Measurements from ENCODE around the gene MRPL20. TPM values are rescaled to one million over a fixed set of nuclear protein-coding genes. Genes with fewer than 3 reads are reported as not detected.

The MRPL20 gene
- total and polyA plus RNA-seq, 2 donors (not counting 3 experiments of a cell fraction or from before 2014, with no cell fraction given): 134 to 152 TPM

- no peak for FAIRE-seq
Measured at GRCh38 chr1:1394116-1394515, 13.0 kb downstream of the MRPL20 start.

GRCh38 chr1:1393428-1393827 is 13.7 kb downstream of the MRPL20 start:
- TF ChIP-seq MYC (IDR thresholded peaks at IDR 0.05; ENCODE audit: low read depth, low read length) (no peak), POLR2AphosphoS5 (IDR thresholded peaks at IDR 0.05; ENCODE audit: insufficient read depth, low read depth, low read length) (no peak), EZH2 (IDR thresholded peaks at IDR 0.05; ENCODE audit: borderline replicate concordance, low read depth, low read length, severe bottlenecking) (no peak), CTCF (IDR thresholded peaks at IDR 0.05; ENCODE audit: extremely low read depth in 1 of 2, insufficient read depth in 1 of 2, low read depth in 1 of 2, low read length in 2 of 2) (no peak), JUN (IDR thresholded peaks at IDR 0.05; ENCODE audit: borderline replicate concordance, insufficient read depth, insufficient read length, low read depth) (no peak), FOS (IDR thresholded peaks at IDR 0.05; ENCODE audit: borderline replicate concordance, insufficient read depth, low read length) (no peak), GATA2 (IDR thresholded peaks at IDR 0.05; ENCODE audit: insufficient read depth, insufficient read length, low read depth, low read length) (no peak), POLR2A (IDR thresholded peaks at IDR 0.05; ENCODE audit: low read depth, low read length) (no peak), MAX (IDR thresholded peaks at IDR 0.05; ENCODE audit: insufficient read depth, insufficient read length) (no peak)
- Histone ChIP-seq H3K9me1 (replicated peaks; ENCODE audit: control insufficient read depth, extremely low read depth, insufficient read depth, low read length) (no peaks in the 10 kb centered on the region), H3K4me2 (ENCODE audit: insufficient read depth, low read length) (no peak overlapping the region), H2AFZ (ENCODE audit: low read depth, low read length) (no peak overlapping the region), H4K20me1 (replicated peaks; ENCODE audit: control insufficient read depth, extremely low read depth, insufficient read depth, low read length) (no peaks in the 10 kb centered on the region), H3K9me3 (replicated peaks; ENCODE audit: control insufficient read depth, insufficient read depth, low read length) (no peaks in the 10 kb centered on the region), H3K36me3 (ENCODE audit: control insufficient read depth in 2 of 2, extremely low read depth in 1 of 2, insufficient read depth in 2 of 2, low read length in 2 of 2) (peaks cover 30 to 49% of the 10 kb centered on the region in 2 experiments), H3K27me3 (ENCODE audit: control insufficient read depth in 2 of 2, insufficient read depth in 2 of 2, low read length in 2 of 2) (no peaks in the 10 kb centered on the region), H3K9ac (replicated peaks; ENCODE audit: extremely low read depth, insufficient read depth, low read length) (no peak overlapping the region), H3K4me3 (replicated peaks in 1 of 3; ENCODE audit: insufficient read depth in 1 of 3, low read depth in 1 of 3, low read length in 3 of 3) (no peak overlapping the region), H3K79me2 (ENCODE audit: control insufficient read depth, insufficient read depth, low read length) (peaks cover 38% of the 10 kb centered on the region), H3K27ac (ENCODE audit: insufficient read depth, low read depth, low read length) (no peak overlapping the region), H3K4me1 (ENCODE audit: control insufficient read depth, extremely low read depth, insufficient read depth, low read length) (peaks cover 13% of the 10 kb centered on the region)
- CTCF ChIA-PET: no interaction called here
- FAIRE-seq (no peak), DNase-seq (ENCODE audit: low read depth, low spot score) (no peak)
- POLR2A ChIA-PET: no interaction called here
- no TSS peak for BruUV-seq (replicated peaks)
- dilution Hi-C loops (cut with MboI; ENCODE audit: extremely low pct_ligation_motif_present, low sequenced_read_pairs): no loop called here
- intact Hi-C loops (cut with micrococcal nuclease): no loop called here

More at GRCh38 chr1:1394116-1394515, 13.0 kb downstream of the MRPL20 start:
- Histone ChIP-seq H3K36me3 (ENCODE audit: control insufficient read depth in 2 of 2, extremely low read depth in 1 of 2, insufficient read depth in 2 of 2, low read length in 2 of 2) (peaks cover 30 to 49% of the 10 kb centered on the region in 2 experiments), H3K9me3 (replicated peaks; ENCODE audit: control insufficient read depth, insufficient read depth, low read length) (no peaks in the 10 kb centered on the region), H4K20me1 (replicated peaks; ENCODE audit: control insufficient read depth, extremely low read depth, insufficient read depth, low read length) (no peaks in the 10 kb centered on the region), H3K9ac (replicated peaks; ENCODE audit: extremely low read depth, insufficient read depth, low read length) (no peak overlapping the region), H3K4me3 (replicated peaks in 1 of 3; ENCODE audit: insufficient read depth in 1 of 3, low read depth in 1 of 3, low read length in 3 of 3) (no peak overlapping the region), H3K9me1 (replicated peaks; ENCODE audit: control insufficient read depth, extremely low read depth, insufficient read depth, low read length) (no peaks in the 10 kb centered on the region), H3K79me2 (ENCODE audit: control insufficient read depth, insufficient read depth, low read length) (peaks cover 45% of the 10 kb centered on the region), H3K27ac (ENCODE audit: insufficient read depth, low read depth, low read length) (no peak overlapping the region), H3K4me2 (ENCODE audit: insufficient read depth, low read length) (no peak overlapping the region), H2AFZ (ENCODE audit: low read depth, low read length) (no peak overlapping the region), H3K27me3 (ENCODE audit: control insufficient read depth in 2 of 2, insufficient read depth in 2 of 2, low read length in 2 of 2) (no peaks in the 10 kb centered on the region), H3K4me1 (ENCODE audit: control insufficient read depth, extremely low read depth, insufficient read depth, low read length) (peaks cover 13% of the 10 kb centered on the region)
- dilution Hi-C loops (cut with MboI; ENCODE audit: extremely low pct_ligation_motif_present, low sequenced_read_pairs) (no loop called here), intact Hi-C loops (cut with micrococcal nuclease) (no loop called here)
- no peak for DNase-seq (ENCODE audit: low read depth, low spot score)
- BruUV-seq (replicated peaks): no TSS peak
- no peak for TF ChIP-seq FOS (IDR thresholded peaks at IDR 0.05; ENCODE audit: borderline replicate concordance, insufficient read depth, low read length)
- TF ChIP-seq JUN (IDR thresholded peaks at IDR 0.05; ENCODE audit: borderline replicate concordance, insufficient read depth, insufficient read length, low read depth): no peak
- no peak for TF ChIP-seq GATA2 (IDR thresholded peaks at IDR 0.05; ENCODE audit: insufficient read depth, insufficient read length, low read depth, low read length)
- TF ChIP-seq POLR2A (IDR thresholded peaks at IDR 0.05; ENCODE audit: low read depth, low read length): no peak
- TF ChIP-seq MAX (IDR thresholded peaks at IDR 0.05; ENCODE audit: insufficient read depth, insufficient read length): no peak
- TF ChIP-seq MYC (IDR thresholded peaks at IDR 0.05; ENCODE audit: low read depth, low read length): no peak
- ChIA-PET POLR2A (no interaction called here), CTCF (no interaction called here)
